HEK293T (cell line): Measurements from ENCODE around the gene FZD4.

Source experiments
- ARNT ChIP-seq: fragments of 450-650 bp; IDR thresholded peaks from 2 replicates; pipeline ENCODE4 v1.6.1; 2017; ENCODE audit warnings: mild to moderate bottlenecking
- BHLHE40 ChIP-seq: fragments of 450-650 bp; IDR thresholded peaks from 2 replicates; pipeline ENCODE4 v1.6.1; 2016; ENCODE audit warnings: mild to moderate bottlenecking, moderate library complexity, borderline replicate concordance
- CTBP1 ChIP-seq: fragments of 450-650 bp; IDR thresholded peaks from 2 replicates; pipeline ENCODE4 v1.6.1; 2016; ENCODE audit warnings: borderline replicate concordance
- FOXA1 ChIP-seq: fragments of 450-650 bp; IDR thresholded peaks from 2 replicates; pipeline ENCODE4 v1.6.1; 2016; ENCODE audit warnings: mild to moderate bottlenecking
- FOXK2 ChIP-seq: fragments of 450-650 bp; IDR thresholded peaks from 2 replicates; pipeline ENCODE4 v1.6.1; 2016; ENCODE audit warnings: mild to moderate bottlenecking
- FOXM1 ChIP-seq: fragments of 450-650 bp; IDR thresholded peaks from 2 replicates; pipeline ENCODE4 v1.6.1; 2017; ENCODE audit warnings: mild to moderate bottlenecking, borderline replicate concordance
- NFRKB ChIP-seq: fragments of 450-650 bp; IDR thresholded peaks from 2 replicates; pipeline ENCODE4 v1.6.1; 2016; ENCODE audit warnings: mild to moderate bottlenecking, moderate library complexity
- SP1 ChIP-seq: fragments of 450-650 bp; IDR thresholded peaks from 2 replicates; pipeline ENCODE4 v1.6.1; 2017
- TARDBP ChIP-seq: fragments of 450-650 bp; IDR thresholded peaks from 2 replicates; pipeline ENCODE4 v1.6.1; 2016
- TF ChIP-seq, protein P1 (sequence below): fragments of 450-650 bp; IDR thresholded peaks from 2 replicates; pipeline ENCODE4 v1.6.1; 2016

- TF ChIP-seq SP1 (no peak), BHLHE40 (no peak), TARDBP (no peak), CTBP1 (no peak), ARNT (no peak), FOXK2 (no peak), FOXA1 (no peak), FOXM1 (no peak), NFRKB (no peak)
- TF ChIP-seq, protein P1, sequence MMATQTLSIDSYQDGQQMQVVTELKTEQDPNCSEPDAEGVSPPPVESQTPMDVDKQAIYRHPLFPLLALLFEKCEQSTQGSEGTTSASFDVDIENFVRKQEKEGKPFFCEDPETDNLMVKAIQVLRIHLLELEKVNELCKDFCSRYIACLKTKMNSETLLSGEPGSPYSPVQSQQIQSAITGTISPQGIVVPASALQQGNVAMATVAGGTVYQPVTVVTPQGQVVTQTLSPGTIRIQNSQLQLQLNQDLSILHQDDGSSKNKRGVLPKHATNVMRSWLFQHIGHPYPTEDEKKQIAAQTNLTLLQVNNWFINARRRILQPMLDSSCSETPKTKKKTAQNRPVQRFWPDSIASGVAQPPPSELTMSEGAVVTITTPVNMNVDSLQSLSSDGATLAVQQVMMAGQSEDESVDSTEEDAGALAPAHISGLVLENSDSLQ: no peak
Measured at GRCh38 chr11:86978247-86978646, 23.1 kb upstream of the FZD4 start.
